Stimulated activated naive B cell treated with anti-CD40 and anti-IgM and Interleukin-4, amounts not matched to agents 10 μg/mL and 1 μg/mL and 100 μg/mL, for 72 hours (primary cell): ENCODE results near the gene NHERF1.

Experiments used
- ATAC-seq, 2 donors: fragments of 150-1000 bp; cut with Tn5 transposase; replicated peaks; 2 replicates each; pipeline ENCODE4 v1.10.0; 2021; ENCODE audit warnings: moderate library complexity in 1 of 2
- DNase-seq: peaks from one replicate; pipeline ENCODE4 v3.0.0; 2021
- H3K27ac Mint-ChIP-seq: one replicate; pipeline ENCODE4 v1.8.0; 2022; ENCODE audit warnings: mild to moderate bottlenecking, mixed read lengths
- H3K27me3 Mint-ChIP-seq, 2 donors: one replicate each; pipeline ENCODE4 v1.8.0; 2022; ENCODE audit warnings: mixed read lengths in 2 of 2
- H3K36me3 Mint-ChIP-seq, 2 donors: one replicate each; pipeline ENCODE4 v1.8.0; 2022; ENCODE audit warnings: mixed read lengths in 2 of 2, mild to moderate bottlenecking in 1 of 2
- H3K4me1 Mint-ChIP-seq, 2 donors: one replicate each; pipeline ENCODE4 v1.8.0; 2022; ENCODE audit warnings: mixed read lengths in 2 of 2, mild to moderate bottlenecking in 1 of 2
- H3K4me3 Mint-ChIP-seq, 2 donors: one replicate each; pipeline ENCODE4 v1.8.0; 2022; ENCODE audit warnings: mild to moderate bottlenecking in 2 of 2, mixed read lengths in 2 of 2, moderate library complexity in 1 of 2
- H3K9me3 Mint-ChIP-seq, 2 donors: one replicate each; pipeline ENCODE4 v1.8.0; 2022; ENCODE audit warnings: mixed read lengths in 2 of 2, mild to moderate bottlenecking in 1 of 2

NHERF1 gene

GRCh38 chr17:74748529-74749278 is at the start of gene NHERF1:
Gene NHERF1, plus strand, starts transcription at chr17:74748628. Its CDS starts 219 bp downstream, at chr17:74748847.
- H3K36me3 Mint-ChIP-seq: peaks cover 7 to 14% of the 10 kb centered on the region in 2 donors
- peak within 1 kb of the TSS; percentile 85 for H3K27ac Mint-ChIP-seq
- no peaks in the 10 kb centered on the region for H3K27me3 Mint-ChIP-seq
- peak within 1 kb of the TSS; percentile 84 to 88 for H3K4me3 Mint-ChIP-seq
- no peaks in the 10 kb centered on the region for H3K9me3 Mint-ChIP-seq
- peak; percentile 95 to 96 for ATAC-seq
- peaks cover 49 to 69% of the 10 kb centered on the region in 2 donors for H3K4me1 Mint-ChIP-seq
- peak; percentile 94 for DNase-seq

DNA sequence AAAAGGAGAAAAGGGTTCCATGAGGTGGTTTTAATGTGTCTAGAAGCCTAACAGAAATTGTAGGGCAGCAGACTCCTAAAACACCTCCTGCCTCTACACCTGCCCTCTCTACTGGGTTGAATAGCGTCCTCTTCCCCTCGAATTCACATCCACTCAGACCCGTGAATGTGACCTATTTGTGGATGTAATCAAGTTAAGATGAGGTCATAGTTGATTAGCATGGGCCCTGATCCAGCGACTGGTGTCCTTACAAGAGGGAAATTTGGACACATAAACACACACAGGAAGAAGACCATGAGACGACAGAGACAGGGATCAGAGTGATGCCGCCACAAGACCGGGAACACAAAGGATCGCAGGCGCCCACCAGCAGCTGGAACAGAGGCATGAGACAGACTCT is 49.2 kb upstream of the NHERF1 start:
- Mint-ChIP-seq H3K36me3 (no peaks in the 10 kb centered on the region), H3K4me1 (peaks cover 7 to 9% of the 10 kb centered on the region in 2 donors), H3K4me3 (no peak overlapping the region), H3K27me3 (peaks cover 19 to 27% of the 10 kb centered on the region in 2 donors), H3K27ac (no peak overlapping the region), H3K9me3 (no peaks in the 10 kb centered on the region)
- DNase-seq (no peak), ATAC-seq (no peak)

- H3K9me3 Mint-ChIP-seq: no peaks in the 10 kb centered on the region
- H3K4me1 Mint-ChIP-seq: peaks cover 7% of the 10 kb centered on the region in 2 donors
- no peak overlapping the region for H3K27ac Mint-ChIP-seq
- DNase-seq (no peak), ATAC-seq (no peak)
- H3K36me3 Mint-ChIP-seq: no peaks in the 10 kb centered on the region
- peaks cover 14 to 25% of the 10 kb centered on the region in 2 donors for H3K27me3 Mint-ChIP-seq
- no peak overlapping the region for H3K4me3 Mint-ChIP-seq
Measured at GRCh38 chr17:74702116-74702871, 46.1 kb upstream of the NHERF1 start.

GRCh38 chr17:74703311-74703710 is 45.1 kb upstream of the NHERF1 start:
- Mint-ChIP-seq H3K9me3 (no peaks in the 10 kb centered on the region), H3K27me3 (peaks cover 14 to 21% of the 10 kb centered on the region in 2 donors), H3K4me1 (no peaks in the 10 kb centered on the region), H3K4me3 (no peak overlapping the region), H3K27ac (no peak overlapping the region), H3K36me3 (no peaks in the 10 kb centered on the region)
- no peak for ATAC-seq
- DNase-seq: no peak

DNA sequence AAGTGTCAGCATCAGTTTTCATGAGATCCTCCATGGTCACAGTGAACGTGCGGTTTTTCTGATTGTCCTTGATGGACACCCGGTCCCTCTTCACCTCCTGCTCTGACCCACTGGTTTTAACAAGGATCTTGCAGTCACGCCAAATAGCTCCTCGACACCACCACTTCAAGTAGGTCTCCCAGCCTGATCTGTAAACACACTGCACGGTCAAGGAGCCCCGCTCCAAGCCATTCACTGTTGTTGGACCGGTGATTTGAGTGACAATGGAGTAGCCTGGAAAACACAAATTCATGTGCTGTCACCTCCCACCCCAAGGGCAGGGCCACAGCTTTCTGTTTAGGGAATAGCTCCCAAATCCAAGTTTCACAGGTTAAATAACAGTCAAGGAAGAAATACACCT is 43.9 kb upstream of the NHERF1 start:
- Mint-ChIP-seq H3K4me1 (no peaks in the 10 kb centered on the region), H3K36me3 (no peaks in the 10 kb centered on the region), H3K9me3 (no peaks in the 10 kb centered on the region), H3K4me3 (no peak overlapping the region), H3K27ac (no peak overlapping the region), H3K27me3 (peaks cover 14 to 21% of the 10 kb centered on the region in 2 donors)
- no peak for DNase-seq
- no peak for ATAC-seq

GRCh38 chr17:74711058-74711824 is 37.2 kb upstream of the NHERF1 start:
- DNase-seq (no peak), ATAC-seq (no peak)
- Mint-ChIP-seq H3K27ac (no peak overlapping the region), H3K9me3 (peaks cover 0 to 2% of the 10 kb centered on the region in 2 donors), H3K4me3 (no peak overlapping the region), H3K36me3 (no peaks in the 10 kb centered on the region), H3K27me3 (peaks cover under 1 to 7% of the 10 kb centered on the region in 2 donors), H3K4me1 (peaks cover 19 to 24% of the 10 kb centered on the region in 2 donors)

- H3K4me1 Mint-ChIP-seq: peaks cover 19 to 24% of the 10 kb centered on the region in 2 donors
- H3K4me3 Mint-ChIP-seq: no peak overlapping the region
- no peak overlapping the region for H3K27ac Mint-ChIP-seq
- no peak for DNase-seq
- no peaks in the 10 kb centered on the region for H3K36me3 Mint-ChIP-seq
- H3K27me3 Mint-ChIP-seq: peaks cover 0 to 5% of the 10 kb centered on the region in 2 donors
- no peak for ATAC-seq
- peaks cover 0 to 2% of the 10 kb centered on the region in 2 donors for H3K9me3 Mint-ChIP-seq
Measured at GRCh38 chr17:74712301-74712700, 36.1 kb upstream of the NHERF1 start.

- no peak for DNase-seq
- Mint-ChIP-seq H3K4me1 (peaks cover 19 to 24% of the 10 kb centered on the region in 2 donors), H3K9me3 (peaks cover 0 to 2% of the 10 kb centered on the region in 2 donors), H3K27ac (peak within 1 kb of the TSS; percentile 82), H3K4me3 (peak within 1 kb of the TSS; percentile 22 to 37), H3K36me3 (no peaks in the 10 kb centered on the region), H3K27me3 (peaks cover 0 to 5% of the 10 kb centered on the region in 2 donors)
- ATAC-seq: peak; percentile 75 to 83
Measured at GRCh38 chr17:74712756-74713155, 35.7 kb upstream of the NHERF1 start, which contains the start of gene CD300LF. Gene CD300LF, minus strand, starts transcription at chr17:74712923. Its CDS starts 57 bp downstream, at chr17:74712866.

DNA sequence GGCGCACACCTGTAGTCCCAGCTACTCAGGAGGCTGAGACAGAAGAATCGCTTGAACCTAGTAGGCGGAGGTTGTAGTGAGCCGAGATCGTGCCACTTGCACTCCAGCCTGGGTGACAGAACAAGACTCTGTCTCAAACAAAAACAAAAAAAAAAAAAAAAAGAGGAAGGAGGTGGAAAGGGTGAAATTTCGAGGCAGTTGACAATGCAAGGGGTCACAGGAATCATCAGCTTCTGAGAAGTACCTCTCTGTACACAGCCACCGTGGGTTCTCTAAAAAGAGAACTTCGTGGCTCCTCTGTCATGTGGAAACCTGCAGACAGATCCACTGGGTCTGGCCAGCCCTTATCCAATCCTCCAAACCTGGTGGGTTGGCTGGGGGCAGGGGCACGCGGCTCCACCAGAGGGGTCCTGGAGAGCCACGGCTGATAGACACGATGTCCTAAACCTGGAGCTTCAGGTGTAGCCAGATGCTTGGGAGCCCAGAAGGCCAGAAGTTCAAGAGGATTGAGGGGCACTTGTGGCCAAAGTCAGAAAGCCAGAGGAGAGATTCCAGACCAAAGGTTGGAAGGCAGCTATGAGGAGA is 35.2 kb upstream of the NHERF1 start:
- H3K27me3 Mint-ChIP-seq: peaks cover 0 to 5% of the 10 kb centered on the region in 2 donors
- no peaks in the 10 kb centered on the region for H3K36me3 Mint-ChIP-seq
- H3K27ac Mint-ChIP-seq: peak overlapping the region; percentile 82
- no peak for DNase-seq
- H3K9me3 Mint-ChIP-seq: peaks cover 0 to 2% of the 10 kb centered on the region in 2 donors
- peaks cover 19 to 24% of the 10 kb centered on the region in 2 donors for H3K4me1 Mint-ChIP-seq
- peak overlapping the region; percentile 22 to 37 for H3K4me3 Mint-ChIP-seq
- peak; percentile 78 to 80 for ATAC-seq

DNA sequence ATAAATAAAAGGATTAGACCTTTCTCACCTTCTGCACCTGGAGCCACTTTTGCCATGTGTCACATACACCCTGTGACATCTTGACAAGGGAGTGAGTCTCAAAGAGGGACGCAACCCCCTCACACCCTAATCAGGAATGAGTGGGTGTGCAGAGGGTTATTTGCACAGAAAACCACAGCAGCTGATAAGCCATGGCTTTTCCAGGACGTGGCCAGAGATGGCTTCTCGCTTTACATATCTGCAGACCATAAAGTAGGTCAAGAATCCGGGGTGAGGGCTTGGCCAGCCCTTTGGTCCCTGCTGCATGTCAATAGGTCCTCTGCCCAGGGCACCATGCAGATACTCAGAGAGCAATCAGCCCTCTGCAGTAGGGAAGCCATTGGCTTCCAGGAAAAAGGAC is 33.3 kb upstream of the NHERF1 start:
- H3K36me3 Mint-ChIP-seq: no peaks in the 10 kb centered on the region
- H3K4me1 Mint-ChIP-seq: peaks cover 19 to 24% of the 10 kb centered on the region in 2 donors
- H3K27ac Mint-ChIP-seq: no peak overlapping the region
- ATAC-seq (no peak), DNase-seq (no peak)
- H3K4me3 Mint-ChIP-seq: no peak overlapping the region
- H3K27me3 Mint-ChIP-seq: peaks cover 0 to 5% of the 10 kb centered on the region in 2 donors
- H3K9me3 Mint-ChIP-seq: peaks cover 0 to 2% of the 10 kb centered on the region in 2 donors

GRCh38 chr17:74720506-74720905 is 27.9 kb upstream of the NHERF1 start:
- no peak for DNase-seq
- Mint-ChIP-seq H3K27me3 (peaks cover 7 to 12% of the 10 kb centered on the region in 2 donors), H3K27ac (no peak overlapping the region), H3K9me3 (no peaks in the 10 kb centered on the region), H3K4me1 (no peaks in the 10 kb centered on the region), H3K4me3 (no peak overlapping the region), H3K36me3 (no peaks in the 10 kb centered on the region)
- ATAC-seq: no peak

DNA sequence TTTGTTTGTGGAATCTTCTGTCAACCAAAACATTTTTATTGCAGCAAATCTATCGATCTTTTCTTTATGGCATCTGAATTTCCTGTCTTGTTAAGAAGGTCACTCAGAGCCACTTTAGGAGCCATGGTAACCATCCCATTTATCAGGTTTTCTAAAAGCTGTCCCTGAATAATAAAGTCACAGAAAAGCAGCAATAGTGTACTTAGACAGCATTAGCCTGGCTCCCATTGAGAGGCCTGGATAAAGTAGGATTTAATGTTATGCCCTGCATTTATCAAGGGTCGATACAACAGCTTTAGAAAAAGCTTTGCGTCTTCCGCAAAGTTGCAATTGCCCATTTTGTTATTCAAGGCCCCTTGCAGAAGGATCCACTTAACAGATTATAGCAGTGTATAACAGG is 25.6 kb upstream of the NHERF1 start:
- no peak overlapping the region for H3K4me3 Mint-ChIP-seq
- ATAC-seq (no peak), DNase-seq (no peak)
- H3K4me1 Mint-ChIP-seq: no peaks in the 10 kb centered on the region
- H3K27ac Mint-ChIP-seq: no peak overlapping the region
- no peaks in the 10 kb centered on the region for H3K9me3 Mint-ChIP-seq
- peaks cover 6 to 7% of the 10 kb centered on the region in 2 donors for H3K27me3 Mint-ChIP-seq
- no peaks in the 10 kb centered on the region for H3K36me3 Mint-ChIP-seq

- H3K4me3 Mint-ChIP-seq: no peak overlapping the region
Measured at GRCh38 chr17:74723891-74724290, 24.5 kb upstream of the NHERF1 start.

DNA sequence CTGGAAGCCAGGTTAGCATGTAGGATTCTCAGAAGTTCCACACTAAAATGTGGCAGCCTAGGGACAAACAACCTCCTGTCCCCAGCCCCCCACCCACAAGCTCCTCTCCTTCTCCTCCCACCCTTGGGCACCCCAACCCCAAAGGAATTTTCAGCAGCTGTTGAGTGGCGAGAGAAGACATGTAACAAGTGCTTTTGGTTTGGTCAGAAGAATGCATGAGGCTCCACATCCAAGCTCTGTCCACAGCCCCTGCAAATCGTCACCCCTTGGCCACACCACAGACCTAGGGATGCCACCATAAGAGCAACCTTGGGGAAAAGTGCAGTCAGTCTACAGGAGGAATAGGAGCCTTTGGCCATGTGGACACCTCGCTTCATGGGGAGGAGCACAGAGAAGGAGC is 23.3 kb upstream of the NHERF1 start:
- H3K4me3 Mint-ChIP-seq: no peak overlapping the region
- DNase-seq (no peak), ATAC-seq (no peak)
- H3K27ac Mint-ChIP-seq: no peak overlapping the region
- H3K36me3 Mint-ChIP-seq: no peaks in the 10 kb centered on the region
- H3K9me3 Mint-ChIP-seq: no peaks in the 10 kb centered on the region
- peaks cover 6 to 7% of the 10 kb centered on the region in 2 donors for H3K27me3 Mint-ChIP-seq
- no peaks in the 10 kb centered on the region for H3K4me1 Mint-ChIP-seq

More at GRCh38 chr17:74723891-74724290, 24.5 kb upstream of the NHERF1 start:
- peaks cover 6 to 7% of the 10 kb centered on the region in 2 donors for H3K27me3 Mint-ChIP-seq
- H3K4me1 Mint-ChIP-seq: no peaks in the 10 kb centered on the region
- DNase-seq (no peak), ATAC-seq (no peak)
- no peaks in the 10 kb centered on the region for H3K36me3 Mint-ChIP-seq
- no peak overlapping the region for H3K27ac Mint-ChIP-seq
- H3K9me3 Mint-ChIP-seq: no peaks in the 10 kb centered on the region
